BE2C (cell line): Measurements from ENCODE around the gene NLRP9.

Source experiments
- DNase-seq: peaks from one replicate; pipeline ENCODE4 v3.0.0-alpha.2; 2020
- H3K27me3 ChIP-seq: fragments of 250-450 bp; sonication (Bioruptor Pico); 2 replicates; pipeline ENCODE4 v1.5.1; 2020; ENCODE audit warnings: mild to moderate bottlenecking
- H3K36me3 ChIP-seq: fragments of 250-450 bp; sonication (Bioruptor Pico); 2 replicates; pipeline ENCODE4 v1.5.1; 2020; ENCODE audit warnings: mild to moderate bottlenecking
- H3K4me1 ChIP-seq: fragments of 250-450 bp; sonication (Bioruptor Pico); 2 replicates; pipeline ENCODE4 v1.5.1; 2020
- H3K4me3 ChIP-seq: 2 replicates; pipeline ENCODE4 v1.5.1; 2011; ENCODE audit warnings: low read depth, low read length
- H3K9me3 ChIP-seq: fragments of 250-450 bp; sonication (Bioruptor Pico); 2 replicates; pipeline ENCODE4 v1.5.1; 2020
- CTCF ChIP-seq: IDR thresholded peaks from 2 replicates; pipeline ENCODE4 v1.5.1; 2012; ENCODE audit warnings: mild to moderate bottlenecking, low read depth, low read length

NLRP9 gene

DNA sequence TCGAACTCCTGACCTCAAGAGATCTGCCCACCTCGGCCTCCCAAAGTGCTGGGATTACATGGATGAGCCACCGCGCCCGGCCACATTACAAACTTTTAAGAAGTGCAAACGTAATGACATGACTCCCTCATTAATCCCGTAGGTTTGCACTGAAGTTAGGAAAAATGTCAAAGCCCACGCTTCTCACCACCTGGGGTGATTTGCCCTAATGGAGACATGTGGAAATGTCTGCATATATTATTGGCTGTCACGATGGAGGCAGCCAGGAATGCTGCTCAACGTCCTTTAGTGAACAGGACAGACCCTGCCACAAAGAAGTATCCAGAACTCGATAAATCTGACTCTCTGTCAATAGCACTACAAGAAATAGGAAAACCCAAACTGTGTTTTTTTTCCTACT is 21.0 kb downstream of the NLRP9 start:
- Histone ChIP-seq H3K4me1 (no peaks in the 10 kb centered on the region), H3K9me3 (no peaks in the 10 kb centered on the region), H3K27me3 (peaks cover 55% of the 10 kb centered on the region), H3K36me3 (no peaks in the 10 kb centered on the region), H3K4me3 (no peak overlapping the region)
- no peak for DNase-seq
- TF ChIP-seq CTCF = no peak

DNA sequence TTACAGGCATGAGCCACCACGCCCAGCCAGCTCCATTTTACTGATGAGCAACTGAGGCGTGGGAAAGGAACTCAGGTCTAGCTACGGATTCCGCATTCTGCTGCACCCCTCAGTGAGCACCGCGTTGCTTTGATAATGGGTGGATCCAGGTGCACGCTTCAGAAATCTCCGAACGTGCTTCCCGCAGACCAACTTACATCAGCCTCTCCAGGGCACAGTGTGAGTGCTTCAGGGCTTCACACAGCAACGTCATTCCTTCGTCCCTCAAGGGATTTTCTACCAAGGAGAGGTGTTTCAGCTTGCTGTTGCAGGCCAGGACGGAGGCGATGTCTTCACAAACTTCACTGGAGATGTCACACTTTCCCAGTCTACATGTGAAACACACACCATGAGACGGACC is 21.7 kb downstream of the NLRP9 start:
- DNase-seq = no peak
- Histone ChIP-seq H3K27me3 (peaks cover 55% of the 10 kb centered on the region), H3K9me3 (no peaks in the 10 kb centered on the region), H3K4me1 (no peaks in the 10 kb centered on the region), H3K36me3 (no peaks in the 10 kb centered on the region), H3K4me3 (no peak overlapping the region)
- TF ChIP-seq CTCF = no peak

GRCh38 chr19:55712804-55713631 is 25.2 kb downstream of the NLRP9 start:
- Histone ChIP-seq H3K36me3 (no peaks in the 10 kb centered on the region), H3K27me3 (peaks cover 50% of the 10 kb centered on the region), H3K4me1 (no peaks in the 10 kb centered on the region), H3K4me3 (no peak overlapping the region), H3K9me3 (no peaks in the 10 kb centered on the region)
- DNase-seq = no peak
- no peak for TF ChIP-seq CTCF

DNA sequence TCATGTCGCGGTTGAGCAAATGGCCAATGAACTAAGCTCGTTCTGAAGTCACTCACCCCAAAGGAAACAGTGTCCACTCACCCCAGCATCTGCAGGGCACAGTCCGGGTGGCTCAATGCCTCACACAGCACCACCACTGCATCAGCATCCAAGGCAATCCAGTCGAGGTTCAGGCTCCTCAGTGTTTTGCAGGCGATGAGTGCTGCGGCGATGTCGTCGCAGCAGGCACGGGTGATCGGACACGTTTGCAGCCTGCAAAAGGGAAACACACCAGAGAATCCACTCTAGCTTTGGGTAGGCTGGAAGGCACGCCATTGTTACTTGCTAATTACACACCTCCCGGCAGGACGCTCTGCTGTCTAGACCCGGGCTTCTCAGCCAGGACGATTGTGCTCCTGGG is 26.5 kb downstream of the NLRP9 start:
- H3K27me3 ChIP-seq = peaks cover 44% of the 10 kb centered on the region
- TF ChIP-seq CTCF = no peak

DNA sequence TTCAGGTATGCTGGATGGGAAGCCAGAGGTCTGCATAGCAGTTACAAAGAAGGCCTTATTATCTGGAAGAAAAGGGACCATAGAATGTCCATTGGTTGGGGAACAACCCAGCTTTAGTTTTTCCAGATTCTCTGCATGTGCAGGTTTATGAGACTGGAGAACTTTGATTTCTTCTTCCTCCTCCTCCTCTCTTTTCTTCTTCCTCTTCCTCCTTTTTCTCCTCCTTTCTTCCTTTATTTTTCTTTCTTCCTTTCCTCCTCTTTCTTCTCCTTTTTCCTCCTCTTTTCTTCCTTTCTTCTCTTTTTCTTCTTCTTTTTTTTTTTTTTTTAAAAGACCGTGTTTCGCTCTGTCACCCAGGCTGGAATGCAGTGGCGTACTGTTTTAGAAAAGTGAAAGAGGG is 32.2 kb downstream of the NLRP9 start:
- DNase-seq = no peak
- TF ChIP-seq CTCF = no peak
- Histone ChIP-seq H3K27me3 (peaks cover 24% of the 10 kb centered on the region), H3K4me1 (no peaks in the 10 kb centered on the region), H3K36me3 (no peaks in the 10 kb centered on the region), H3K4me3 (no peak overlapping the region), H3K9me3 (no peaks in the 10 kb centered on the region)

More for the DNA sequence above, 26.5 kb downstream of the NLRP9 start:
- no peaks in the 10 kb centered on the region for H3K4me1 ChIP-seq
- no peak overlapping the region for H3K4me3 ChIP-seq
- H3K9me3 ChIP-seq = no peaks in the 10 kb centered on the region
- no peaks in the 10 kb centered on the region for H3K36me3 ChIP-seq
- no peak for DNase-seq

DNA sequence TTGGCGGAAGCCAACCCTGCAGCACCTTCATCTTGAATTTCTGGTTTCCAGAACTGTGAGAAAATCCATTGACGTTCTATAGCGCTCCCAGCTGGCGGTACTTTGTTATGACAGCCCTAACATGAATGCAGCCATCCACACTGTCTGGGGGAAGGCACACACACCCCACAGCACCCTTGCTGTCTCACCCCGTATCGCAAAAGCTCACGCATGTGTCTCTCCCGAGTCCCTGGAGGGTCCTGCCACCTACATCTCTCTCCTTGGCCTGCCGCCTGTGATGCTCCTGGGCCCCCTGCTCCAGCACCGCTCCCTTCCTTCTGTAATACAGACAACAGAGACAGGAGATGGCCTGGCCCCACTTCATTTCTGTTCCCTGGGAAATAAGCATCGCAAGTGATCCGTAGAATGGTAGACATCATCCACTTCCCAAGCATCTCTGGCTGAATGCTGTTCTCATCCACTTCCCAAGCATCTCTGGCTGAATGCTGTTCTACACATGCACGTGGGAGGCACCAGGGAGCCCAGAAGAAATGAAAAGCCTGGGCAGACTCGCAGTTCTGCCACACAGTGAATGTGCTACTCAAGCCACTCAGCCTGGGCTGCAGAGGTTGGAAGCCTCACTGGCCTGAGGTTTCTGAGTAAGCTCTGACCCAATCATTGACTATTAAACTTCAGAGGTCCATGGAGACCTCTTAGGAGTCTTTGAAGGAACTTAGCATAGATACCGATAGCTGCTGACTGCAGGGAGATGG is 33.5 kb downstream of the NLRP9 start:
- Histone ChIP-seq H3K4me1 (no peaks in the 10 kb centered on the region), H3K27me3 (peaks cover 19% of the 10 kb centered on the region), H3K4me3 (no peak overlapping the region), H3K9me3 (no peaks in the 10 kb centered on the region), H3K36me3 (no peaks in the 10 kb centered on the region)
- DNase-seq = no peak
- TF ChIP-seq CTCF = peak; percentile 21; the same call in 1 of the 2 replicates
